GM12892 (cell line): ENCODE measurements around the gene KRTAP12-2.

Experiments used
- POLR2A ChIP-seq: IDR thresholded peaks from 2 replicates; pipeline ENCODE4 v1.6.1; 2011; ENCODE audit warnings: low read depth, low read length, control low read depth
- POLR2AphosphoS5 ChIP-seq: IDR thresholded peaks from 2 replicates; pipeline ENCODE4 v1.6.1; 2011; ENCODE audit warnings: low read depth, low read length, control low read depth

DNA sequence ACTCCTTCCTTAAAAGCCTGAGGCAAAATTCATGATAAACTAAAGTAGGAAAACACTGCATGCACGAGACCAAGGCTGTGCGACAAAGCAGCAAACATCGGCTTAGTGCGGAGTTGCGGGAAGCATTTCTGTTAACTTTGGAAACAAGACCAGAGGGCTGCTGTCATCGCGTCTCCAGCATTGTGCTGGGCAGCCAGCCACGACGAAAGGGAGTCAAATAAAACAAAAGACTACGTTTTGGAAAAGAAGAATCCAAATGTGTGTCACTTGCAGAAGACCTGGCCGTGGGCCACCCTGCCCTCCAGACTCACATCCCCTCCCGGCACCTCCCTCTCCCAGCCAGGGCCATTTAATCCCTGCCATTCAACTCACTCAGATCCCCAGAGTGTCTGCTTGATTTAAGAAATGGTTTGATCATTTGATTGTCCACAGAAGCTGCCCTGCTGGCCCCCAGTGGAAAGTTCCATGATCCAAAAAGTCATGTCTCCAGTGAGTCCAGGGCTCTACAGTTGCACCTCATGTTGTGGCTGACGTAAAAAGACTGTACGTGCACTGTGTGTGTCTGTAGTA is 22.9 kb downstream of the KRTAP12-2 start:
- TF ChIP-seq POLR2A, result no peak
- no peak for TF ChIP-seq POLR2AphosphoS5
